SK-N-SH (cell line): Measurements from ENCODE around the gene PTGFR. TPM values are rescaled to one million over a fixed set of nuclear protein-coding genes. Genes with fewer than 3 reads are reported as not detected.

ENCODE experiments used
- CTCF ChIA-PET: fragments of 300-600, 350-600 bp; formaldehyde crosslinking; extraction: SDS; loops from one replicate; lab custom pipeline; 2021; lab: Yijun Ruan, JAX
- POLR2A ChIA-PET: fragments of 350-600 bp; sonication (Branson Sonifier 250); formaldehyde crosslinking; extraction: SDS; loops from one replicate; lab custom pipeline; 2020; ENCODE audit warnings: antibody characterized with exemption, inconsistent platforms; lab: Yijun Ruan, JAX
- DNase-seq: peaks from one replicate; pipeline ENCODE4 v3.0.0; 2012
- H2AFZ ChIP-seq: fragments of 200-600 bp; sonication (generic); 2 replicates; pipeline ENCODE4 v1.8.1; 2016; ENCODE audit warnings: antibody characterized with exemption, mild to moderate bottlenecking, low read depth
- H3F3A ChIP-seq: fragments of 200-600 bp; sonication (generic); replicated peaks from 2 replicates; pipeline ENCODE3; 2016; ENCODE audit warnings: antibody characterized with exemption, mild to moderate bottlenecking; ENCODE audit not compliant: insufficient read depth
- H3K27ac ChIP-seq, 2 experiments: fragments of 200-500 bp in 1 of 2; fragments of 200-600 bp in 1 of 2; sonication (Bioruptor generic) in 1 of 2; sonication (generic), shearing (Covaris generic) in 1 of 2; 2 replicates each; pipeline versions ENCODE4 v1.5.1 to v1.6.1; 2014 to 2016; ENCODE audit warnings: low read depth in 2 of 2, inconsistent platforms in 1 of 2, low read length in 1 of 2, mild to moderate bottlenecking in 1 of 2, mixed read lengths in 1 of 2
- H3K27me3 ChIP-seq: fragments of 200-600 bp; sonication (generic), shearing (Covaris generic); 2 replicates; pipeline ENCODE4 v1.6.1; 2016; ENCODE audit warnings: mixed run types; ENCODE audit not compliant: insufficient read depth
- H3K36me3 ChIP-seq, 2 experiments: fragments of 200-500 bp in 1 of 2; fragments of 200-600 bp in 1 of 2; sonication (Bioruptor generic) in 1 of 2; sonication (generic) in 1 of 2; replicated peaks in 1 of 2; 2 replicates each; pipeline versions ENCODE3 to v1.5.1; 2014 to 2016; ENCODE audit warnings: low read length in 1 of 2, mild to moderate bottlenecking in 1 of 2; ENCODE audit not compliant: insufficient read depth in 2 of 2, control insufficient read depth in 1 of 2
- H3K4me1 ChIP-seq, 2 experiments: fragments of 200-500 bp in 1 of 2; fragments of 200-600 bp in 1 of 2; sonication (Bioruptor generic) in 1 of 2; sonication (generic), shearing (Covaris generic) in 1 of 2; 2 replicates each; pipeline versions ENCODE4 v1.5.1 to v1.6.1; 2014 to 2016; ENCODE audit warnings: low read depth in 1 of 2, low read length in 1 of 2, mixed run types in 1 of 2; ENCODE audit not compliant: insufficient read depth in 2 of 2, control insufficient read depth in 1 of 2
- H3K4me2 ChIP-seq: fragments of 200-600 bp; sonication (generic), shearing (Covaris generic); 2 replicates; pipeline ENCODE4 v1.6.1; 2017; ENCODE audit warnings: mixed run types
- H3K4me3 ChIP-seq, 2 experiments: fragments of 200-500 bp in 1 of 2; fragments of 200-600 bp in 1 of 2; sonication (Bioruptor generic) in 1 of 2; sonication (generic), shearing (Covaris generic) in 1 of 2; 2 replicates each; pipeline versions ENCODE4 v1.5.1 to v1.8.1; 2014 to 2016; ENCODE audit warnings: low read depth in 2 of 2, inconsistent platforms in 1 of 2, low read length in 1 of 2, mild to moderate bottlenecking in 1 of 2, mixed read lengths in 1 of 2, moderate library complexity in 1 of 2
- H3K79me2 ChIP-seq: fragments of 200-600 bp; sonication (generic); 2 replicates; pipeline ENCODE4 v1.8.1; 2017; ENCODE audit warnings: mild to moderate bottlenecking; ENCODE audit not compliant: insufficient read depth
- H3K9ac ChIP-seq: fragments of 200-600 bp; sonication (generic); 2 replicates; pipeline ENCODE4 v1.6.1; 2017; ENCODE audit warnings: mixed run types
- H3K9me2 ChIP-seq: fragments of 200-600 bp; sonication (generic); 2 replicates; pipeline ENCODE4 v1.6.1; 2017; ENCODE audit warnings: mixed run types
- H3K9me3 ChIP-seq: fragments of 200-600 bp; sonication (generic); 2 replicates; pipeline ENCODE4 v1.6.1; 2017; ENCODE audit warnings: mixed run types, mild to moderate bottlenecking, moderate library complexity
- H4K20me1 ChIP-seq: fragments of 200-600 bp; sonication (generic); 2 replicates; pipeline ENCODE4 v1.6.1; 2017; ENCODE audit warnings: mild to moderate bottlenecking, mixed run types; ENCODE audit not compliant: insufficient read depth
- CTCF ChIP-seq: fragments of 200-600 bp; sonication (generic); IDR thresholded peaks from 2 replicates; pipeline ENCODE4 v1.6.1; 2017; ENCODE audit warnings: antibody characterized with exemption, mild to moderate bottlenecking, moderate library complexity
- EZH2phosphoT487 ChIP-seq: fragments of 200-600 bp; sonication (generic); IDR thresholded peaks from 2 replicates; pipeline ENCODE4 v1.6.1; 2017; ENCODE audit warnings: low read depth, mixed run types, mild to moderate bottlenecking, antibody characterized with exemption, moderate library complexity, borderline replicate concordance
- FOXJ3 ChIP-seq: sonication (generic); formaldehyde crosslinking; IDR thresholded peaks from 2 replicates; pipeline ENCODE4 v1.5.1; 2020; ENCODE audit warnings: mild to moderate bottlenecking, missing genetic modification reagents
- GATA2 ChIP-seq: sonication (generic); formaldehyde crosslinking; IDR thresholded peaks from 2 replicates; pipeline ENCODE4 v1.5.0; 2020; ENCODE audit warnings: mild to moderate bottlenecking, missing genetic modification reagents
- IRF3 ChIP-seq: fragments of 150-350 bp; IDR thresholded peaks from 2 replicates; pipeline ENCODE4 v1.6.1; 2016; ENCODE audit warnings: mild to moderate bottlenecking, low read depth, low read length
- MXI1 ChIP-seq: IDR thresholded peaks from 2 replicates; pipeline ENCODE4 v1.6.1; 2012; ENCODE audit warnings: mild to moderate bottlenecking, low read depth, low read length, improper control_type of control experiment
- POLR2AphosphoS5 ChIP-seq: IDR thresholded peaks from 2 replicates; pipeline ENCODE4 v1.6.1; 2012; ENCODE audit warnings: low read depth, low read length
- REST ChIP-seq: IDR thresholded peaks from 2 replicates; pipeline ENCODE4 v1.6.1; 2012; ENCODE audit warnings: mild to moderate bottlenecking, low read depth, low read length, moderate library complexity
- SMC3 ChIP-seq: IDR thresholded peaks from 2 replicates; pipeline ENCODE4 v1.6.1; 2012; ENCODE audit warnings: low read depth, low read length, improper control_type of control experiment
- TAF1 ChIP-seq: IDR thresholded peaks from 2 replicates; pipeline ENCODE4 v1.6.1; 2012; ENCODE audit warnings: low read depth, mild to moderate bottlenecking, low read length, moderate library complexity, borderline replicate concordance
- TEAD4 ChIP-seq: IDR thresholded peaks from 2 replicates; pipeline ENCODE4 v1.4.0; 2012; ENCODE audit warnings: mild to moderate bottlenecking, borderline replicate concordance; ENCODE audit not compliant: insufficient read depth
- YY1 ChIP-seq: IDR thresholded peaks from 2 replicates; pipeline ENCODE4 v1.4.0; 2012; ENCODE audit warnings: low read depth, mild to moderate bottlenecking
- WGBS: methylation state at CpG from one replicate; pipeline ENCODE4 v1.1.6; 2017; ENCODE audit warnings: low lambda C conversion rate; 5-methylcytosine and 5-hydroxymethylcytosine counted together
- polyA plus RNA-seq, 3 experiments: library from polyadenylated mRNA; depleted of rRNA; stranded (reverse); fragments of >200 nt; gene quantifications; 2 replicates each; pipeline ENCODE4 v1.2.3, GENCODE V29; 2012
- TF ChIP-seq, protein P1 (sequence below): fragments of 150-350 bp; IDR thresholded peaks from 2 replicates; pipeline ENCODE4 v1.6.1; 2017; ENCODE audit warnings: antibody characterized with exemption, low read length, low read depth, borderline replicate concordance

Gene PTGFR
- polyA plus RNA-seq, 1 of the 3 experiments (the other 2 are of a cell fraction) = 2.2 TPM

- TF ChIP-seq CTCF = no peak
- TF ChIP-seq YY1 = no peak
These were observed 25.9 kb downstream of the PTGFR start (continued) for GRCh38 chr1:78516716-78517115.

DNA sequence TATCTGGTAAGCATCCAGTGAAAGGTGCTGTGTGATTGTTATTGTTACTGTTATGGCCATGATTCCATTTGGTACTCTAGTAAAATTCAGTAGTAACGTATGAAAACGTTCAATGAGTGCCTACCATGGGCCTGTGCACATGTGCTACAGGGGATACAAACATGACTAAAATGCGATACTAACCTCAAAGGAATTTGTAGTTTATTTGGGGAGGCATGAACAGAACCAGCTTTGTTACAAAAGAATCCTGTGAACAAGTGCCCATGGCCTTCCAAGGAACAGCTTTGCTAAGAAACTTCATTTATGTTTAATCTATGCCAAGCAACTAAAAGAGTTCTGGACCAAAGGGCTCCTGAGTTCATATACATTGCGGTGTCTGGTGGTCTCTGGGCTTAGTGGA is 28.7 kb downstream of the PTGFR start:
- H3K36me3 ChIP-seq = no peaks in the 10 kb centered on the region
- no peaks in the 10 kb centered on the region for H3K79me2 ChIP-seq
- no peak overlapping the region for H3K27ac ChIP-seq
- H3F3A ChIP-seq = no peaks in the 10 kb centered on the region
- no peak overlapping the region for H3K4me2 ChIP-seq
- POLR2A ChIA-PET = no interaction called here
- 79% methylated on average over 4 of the region's 4 CpGs for WGBS
- H4K20me1 ChIP-seq = no peaks in the 10 kb centered on the region
- H3K9me3 ChIP-seq = no peaks in the 10 kb centered on the region
- no peak for DNase-seq
- no peak overlapping the region for H3K9ac ChIP-seq
- TF ChIP-seq MXI1 (no peak), TEAD4 (no peak), REST (no peak), POLR2AphosphoS5 (no peak), EZH2phosphoT487 (no peak), TAF1 (no peak), GATA2 (CRISPR knock-in tag) (no peak), FOXJ3 (CRISPR knock-in tag) (no peak), IRF3 (no peak), CTCF (no peak), SMC3 (no peak)
- TF ChIP-seq, protein P1, sequence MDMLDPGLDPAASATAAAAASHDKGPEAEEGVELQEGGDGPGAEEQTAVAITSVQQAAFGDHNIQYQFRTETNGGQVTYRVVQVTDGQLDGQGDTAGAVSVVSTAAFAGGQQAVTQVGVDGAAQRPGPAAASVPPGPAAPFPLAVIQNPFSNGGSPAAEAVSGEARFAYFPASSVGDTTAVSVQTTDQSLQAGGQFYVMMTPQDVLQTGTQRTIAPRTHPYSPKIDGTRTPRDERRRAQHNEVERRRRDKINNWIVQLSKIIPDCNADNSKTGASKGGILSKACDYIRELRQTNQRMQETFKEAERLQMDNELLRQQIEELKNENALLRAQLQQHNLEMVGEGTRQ = no peak
- CTCF ChIA-PET = no interaction called here
- H3K27me3 ChIP-seq = no peaks in the 10 kb centered on the region
- H2AFZ ChIP-seq = no peak overlapping the region
- H3K4me3 ChIP-seq = no peak overlapping the region
- peaks cover 0 to 3% of the 10 kb centered on the region in 2 experiments; a peak in 3 of 4 replicates for H3K4me1 ChIP-seq
- H3K9me2 ChIP-seq = no peaks in the 10 kb centered on the region
